Muscle of arm (tissue), 12 donors: ENCODE measurements around the gene RYR2. TPM values are rescaled to one million over a fixed set of nuclear protein-coding genes. Genes with fewer than 3 reads are reported as not detected.

ENCODE experiments used
- DNase-seq: peaks from one replicate; pipeline ENCODE4 v3.0.0-alpha.2; 2013
- polyA plus RNA-seq, 12 donors: library from polyadenylated mRNA; unstranded; fragments of 120-200 nt; gene quantifications; one replicate each; pipeline ENCODE4 v1.2.1, GENCODE V29; 2013; ENCODE audit not compliant: insufficient read length in 12 of 12

The RYR2 gene
- polyA plus RNA-seq, 12 donors: 1.9 to 4.7 (median 3.5) TPM; not detected in 1

- DNase-seq: no peak
Measured at GRCh38 chr1:237717106-237717505, 675.1 kb downstream of the RYR2 start.

GRCh38 chr1:237730826-237731350, 688.9 kb downstream of the RYR2 start:
- no peak for DNase-seq

GRCh38 chr1:237732657-237733056, 690.7 kb downstream of the RYR2 start:
- DNase-seq: no peak

- DNase-seq: peak; percentile 30
Measured at GRCh38 chr1:237736372-237737029, 694.5 kb downstream of the RYR2 start.

- no peak for DNase-seq
Measured at GRCh38 chr1:237737448-237737847, 695.5 kb downstream of the RYR2 start.

- no peak for DNase-seq
Measured at GRCh38 chr1:237737938-237738610, 696.1 kb downstream of the RYR2 start.

GRCh38 chr1:237740846-237741245, 698.9 kb downstream of the RYR2 start:
- no peak for DNase-seq

- DNase-seq: no peak
Measured at GRCh38 chr1:237745545-237745944, 703.6 kb downstream of the RYR2 start.

- DNase-seq: no peak
Measured at GRCh38 chr1:237748171-237748960, 706.4 kb downstream of the RYR2 start.

- no peak for DNase-seq
Measured at GRCh38 chr1:237749122-237749521, 707.1 kb downstream of the RYR2 start.

GRCh38 chr1:237751090-237751489, 709.1 kb downstream of the RYR2 start:
- no peak for DNase-seq

- no peak for DNase-seq
Measured at GRCh38 chr1:237754627-237755026, 712.6 kb downstream of the RYR2 start.

GRCh38 chr1:237756304-237756967, 714.5 kb downstream of the RYR2 start:
- no peak for DNase-seq

- DNase-seq: no peak
Measured at GRCh38 chr1:237759377-237759776, 717.4 kb downstream of the RYR2 start.

GRCh38 chr1:237760951-237761350, 719.0 kb downstream of the RYR2 start:
- DNase-seq: no peak

- DNase-seq: no peak
Measured at GRCh38 chr1:237763137-237763536, 721.2 kb downstream of the RYR2 start.

- no peak for DNase-seq
Measured at GRCh38 chr1:237763751-237764150, 721.8 kb downstream of the RYR2 start.

GRCh38 chr1:237769916-237770315, 727.9 kb downstream of the RYR2 start:
- DNase-seq: no peak

- DNase-seq: no peak
Measured at GRCh38 chr1:237772009-237772408, 730.0 kb downstream of the RYR2 start.

- no peak for DNase-seq
Measured at GRCh38 chr1:237774246-237774645, 732.3 kb downstream of the RYR2 start.

- DNase-seq: no peak
Measured at GRCh38 chr1:237779356-237779755, 737.4 kb downstream of the RYR2 start.
